Measurements from ENCODE around the gene ZFAND2B.

Gene ZFAND2B

GRCh38 chr2:219179601-219180465, 26.7 kb upstream of the ZFAND2B start:
- no peak for DNase-seq (ENCODE audit: low read depth)
- H3K4me3 ChIP-seq (ENCODE audit: low read depth, low read length) = no peak overlapping the region
- TF ChIP-seq, protein P1, sequence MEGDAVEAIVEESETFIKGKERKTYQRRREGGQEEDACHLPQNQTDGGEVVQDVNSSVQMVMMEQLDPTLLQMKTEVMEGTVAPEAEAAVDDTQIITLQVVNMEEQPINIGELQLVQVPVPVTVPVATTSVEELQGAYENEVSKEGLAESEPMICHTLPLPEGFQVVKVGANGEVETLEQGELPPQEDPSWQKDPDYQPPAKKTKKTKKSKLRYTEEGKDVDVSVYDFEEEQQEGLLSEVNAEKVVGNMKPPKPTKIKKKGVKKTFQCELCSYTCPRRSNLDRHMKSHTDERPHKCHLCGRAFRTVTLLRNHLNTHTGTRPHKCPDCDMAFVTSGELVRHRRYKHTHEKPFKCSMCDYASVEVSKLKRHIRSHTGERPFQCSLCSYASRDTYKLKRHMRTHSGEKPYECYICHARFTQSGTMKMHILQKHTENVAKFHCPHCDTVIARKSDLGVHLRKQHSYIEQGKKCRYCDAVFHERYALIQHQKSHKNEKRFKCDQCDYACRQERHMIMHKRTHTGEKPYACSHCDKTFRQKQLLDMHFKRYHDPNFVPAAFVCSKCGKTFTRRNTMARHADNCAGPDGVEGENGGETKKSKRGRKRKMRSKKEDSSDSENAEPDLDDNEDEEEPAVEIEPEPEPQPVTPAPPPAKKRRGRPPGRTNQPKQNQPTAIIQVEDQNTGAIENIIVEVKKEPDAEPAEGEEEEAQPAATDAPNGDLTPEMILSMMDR (IDR thresholded peaks at IDR 0.05; ENCODE audit: low read depth, low read length, missing control alignments) = no peak

DNA sequence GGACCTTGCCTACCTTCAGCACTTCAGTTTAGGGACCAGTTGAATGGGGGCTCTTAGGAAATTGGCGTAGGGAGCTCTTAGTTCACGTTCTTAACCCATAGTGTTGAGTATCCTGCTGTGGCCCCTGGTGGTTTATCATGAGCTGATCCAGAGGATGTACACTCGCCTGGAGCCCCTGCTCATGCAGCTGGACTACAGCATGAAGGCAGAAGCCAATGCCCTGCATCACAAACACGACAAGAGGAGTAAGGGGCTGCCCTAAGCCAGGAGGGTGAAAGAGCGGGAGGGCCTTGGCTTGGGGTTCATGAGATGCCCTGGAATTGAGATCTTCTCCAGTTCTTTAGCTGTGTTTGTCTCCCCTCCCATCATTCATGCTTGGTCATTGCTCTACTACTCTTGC, 25.6 kb upstream of the ZFAND2B start:
- DNase-seq (ENCODE audit: low read depth) = no peak
- TF ChIP-seq, protein P1 (IDR thresholded peaks at IDR 0.05; ENCODE audit: low read depth, low read length, missing control alignments) = no peak
- no peak overlapping the region for H3K4me3 ChIP-seq (ENCODE audit: low read depth, low read length)

DNA sequence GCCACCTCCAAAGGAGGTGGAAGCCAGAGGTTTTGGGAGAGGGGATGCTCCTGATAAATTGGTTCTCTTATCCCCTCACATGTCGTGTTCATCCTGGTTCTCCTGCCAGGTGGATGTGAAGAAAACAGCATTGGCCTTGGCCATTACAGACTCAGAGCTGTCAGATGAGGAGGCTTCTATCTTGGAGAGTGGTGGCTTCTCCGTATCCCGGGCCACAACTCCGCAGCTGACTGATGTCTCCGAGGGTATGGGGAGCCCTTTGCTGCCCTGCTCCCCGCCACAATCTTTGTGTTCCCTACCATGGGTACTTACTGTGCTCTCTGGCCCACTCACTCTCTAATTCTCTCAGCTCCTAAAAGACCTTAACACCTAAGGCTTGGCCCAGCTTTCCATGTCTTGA, 25.1 kb upstream of the ZFAND2B start:
- no peak for DNase-seq (ENCODE audit: low read depth)
- H3K4me3 ChIP-seq (ENCODE audit: low read depth, low read length) = no peak overlapping the region
- TF ChIP-seq, protein P1 (IDR thresholded peaks at IDR 0.05; ENCODE audit: low read depth, low read length, missing control alignments) = no peak

DNA sequence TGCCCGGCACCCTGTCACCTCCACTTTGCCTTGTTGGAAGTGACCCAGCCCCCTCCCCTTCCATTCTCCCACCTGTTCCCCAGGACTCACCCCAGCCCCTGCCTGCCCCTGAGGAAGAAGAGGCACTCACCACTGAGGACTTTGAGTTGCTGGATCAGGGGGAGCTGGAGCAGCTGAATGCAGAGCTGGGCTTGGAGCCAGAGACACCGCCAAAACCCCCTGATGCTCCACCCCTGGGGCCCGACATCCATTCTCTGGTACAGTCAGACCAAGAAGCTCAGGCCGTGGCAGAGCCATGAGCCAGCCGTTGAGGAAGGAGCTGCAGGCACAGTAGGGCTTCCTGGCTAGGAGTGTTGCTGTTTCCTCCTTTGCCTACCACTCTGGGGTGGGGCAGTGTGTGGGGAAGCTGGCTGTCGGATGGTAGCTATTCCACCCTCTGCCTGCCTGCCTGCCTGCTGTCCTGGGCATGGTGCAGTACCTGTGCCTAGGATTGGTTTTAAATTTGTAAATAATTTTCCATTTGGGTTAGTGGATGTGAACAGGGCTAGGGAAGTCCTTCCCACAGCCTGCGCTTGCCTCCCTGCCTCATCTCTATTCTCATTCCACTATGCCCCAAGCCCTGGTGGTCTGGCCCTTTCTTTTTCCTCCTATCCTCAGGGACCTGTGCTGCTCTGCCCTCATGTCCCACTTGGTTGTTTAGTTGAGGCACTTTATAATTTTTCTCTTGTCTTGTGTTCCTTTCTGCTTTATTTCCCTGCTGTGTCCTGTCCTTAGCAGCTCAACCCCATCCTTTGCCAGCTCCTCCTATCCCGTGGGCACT, 24.0 kb upstream of the ZFAND2B start:
- no peak for DNase-seq (ENCODE audit: low read depth)
- TF ChIP-seq, protein P1 (IDR thresholded peaks at IDR 0.05; ENCODE audit: low read depth, low read length, missing control alignments) = no peak
- no peak overlapping the region for H3K4me3 ChIP-seq (ENCODE audit: low read depth, low read length)

- TF ChIP-seq, protein P1 (IDR thresholded peaks at IDR 0.05; ENCODE audit: low read depth, low read length, missing control alignments) = no peak
- no peak for DNase-seq (ENCODE audit: low read depth)
- H3K4me3 ChIP-seq (ENCODE audit: low read depth, low read length) = no peak overlapping the region
Observed at GRCh38 chr2:219183151-219183772, 23.3 kb upstream of the ZFAND2B start.

DNA sequence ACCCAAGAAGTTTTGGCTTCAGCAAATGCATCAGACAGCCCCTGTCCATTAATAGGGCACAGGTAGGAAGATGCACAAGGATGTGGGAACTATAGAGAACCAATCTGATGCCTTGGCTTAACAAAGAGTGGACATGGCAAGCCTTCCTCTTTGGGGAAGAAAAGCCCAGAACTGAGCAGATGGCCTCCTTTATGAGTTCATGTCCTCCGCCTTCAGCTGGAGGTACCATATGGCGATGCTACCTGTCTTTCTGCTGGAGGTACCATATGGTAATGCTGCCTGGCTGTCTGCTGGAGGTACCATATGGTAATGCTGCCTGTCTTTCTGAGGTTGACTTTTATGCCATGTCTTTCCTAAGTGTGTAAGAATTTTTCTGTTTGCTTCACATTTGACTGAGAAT, 22.5 kb upstream of the ZFAND2B start:
- H3K4me3 ChIP-seq (ENCODE audit: low read depth, low read length) = no peak overlapping the region
- TF ChIP-seq, protein P1 (IDR thresholded peaks at IDR 0.05; ENCODE audit: low read depth, low read length, missing control alignments) = no peak
- DNase-seq (ENCODE audit: low read depth) = no peak

Measured in GM12864 (cell line).